IMR-90 (cell line): ENCODE data around the gene TMEM245. TPM values are rescaled to one million over a fixed set of nuclear protein-coding genes. Genes with fewer than 3 reads are reported as not detected.

Source experiments
- ATAC-seq: fragments of 200-7000 bp; cut with Tn5 transposase; 2 replicates; pipeline ENCODE4 v1.9.1; 2020; ENCODE audit warnings: low read depth, mild to moderate bottlenecking, moderate library complexity
- BruUV-seq: library from RNA; stranded (reverse); fragments of 400-500 nt; replicated peaks from 2 replicates; lab custom pipeline; 2021; lab: Mats Ljungman, UMichigan
- CTCF ChIA-PET: fragments of 300-600 bp; formaldehyde crosslinking; extraction: SDS; loops from one replicate; lab custom pipeline; 2021; ENCODE audit warnings: antibody characterized with exemption; lab: Yijun Ruan, JAX
- POLR2A ChIA-PET: fragments of 300-600 bp; sonication (Branson Sonifier 250); formaldehyde crosslinking; loops from one replicate; lab custom pipeline; 2022; ENCODE audit warnings: antibody characterized with exemption; ENCODE audit not compliant: unreplicated experiment; lab: Charles Lee
- DNase-seq: peaks from one replicate; pipeline ENCODE4 v3.0.0; 2013
- H2AFZ ChIP-seq: replicated peaks from 2 replicates; pipeline ENCODE3; 2013; ENCODE audit warnings: low read length, mild to moderate bottlenecking; ENCODE audit not compliant: poor library complexity
- H2AK5ac ChIP-seq: 2 replicates; pipeline ENCODE4 v1.6.1; 2013; ENCODE audit warnings: low read depth, low read length, inconsistent platforms
- H2AK9ac ChIP-seq: replicated peaks from 2 replicates; pipeline ENCODE3; 2013; ENCODE audit warnings: mild to moderate bottlenecking, low read depth, low read length, moderate library complexity; ENCODE audit not compliant: poor library complexity
- H2BK120ac ChIP-seq: 2 replicates; pipeline ENCODE4 v1.6.1; 2013; ENCODE audit warnings: low read depth, low read length, inconsistent platforms
- H2BK15ac ChIP-seq: 3 replicates; pipeline ENCODE4 v1.6.1; 2013; ENCODE audit warnings: low read depth, low read length, inconsistent platforms
- H2BK20ac ChIP-seq: 2 replicates; pipeline ENCODE4 v1.6.1; 2013; ENCODE audit warnings: low read depth, mild to moderate bottlenecking, inconsistent platforms, low read length, moderate library complexity
- H2BK5ac ChIP-seq: 2 replicates; pipeline ENCODE4 v1.6.1; 2013; ENCODE audit warnings: mild to moderate bottlenecking, low read depth, low read length, inconsistent platforms; ENCODE audit not compliant: poor library complexity, severe bottlenecking
- H3K14ac ChIP-seq: replicated peaks from 2 replicates; pipeline ENCODE4 v1.6.1; 2013; ENCODE audit warnings: low read depth, low read length, inconsistent platforms
- H3K18ac ChIP-seq: 2 replicates; pipeline ENCODE4 v1.6.1; 2013; ENCODE audit warnings: low read depth, low read length, control low read depth
- H3K23ac ChIP-seq: 2 replicates; pipeline ENCODE4 v1.6.1; 2013; ENCODE audit warnings: low read depth, low read length, inconsistent platforms
- H3K27ac ChIP-seq: 2 replicates; pipeline ENCODE4 v1.5.1; 2013; ENCODE audit warnings: mild to moderate bottlenecking, control low read depth, low read length; ENCODE audit not compliant: insufficient read depth
- H3K27me3 ChIP-seq: 2 replicates; pipeline ENCODE4 v1.6.1; 2013; ENCODE audit warnings: low read length; ENCODE audit not compliant: control insufficient read depth, insufficient read depth
- H3K36me3 ChIP-seq: 2 replicates; pipeline ENCODE4 v1.6.1; 2013; ENCODE audit warnings: low read length, mixed read lengths; ENCODE audit not compliant: control insufficient read depth, insufficient read depth
- H3K4ac ChIP-seq: 2 replicates; pipeline ENCODE4 v1.6.1; 2013; ENCODE audit warnings: low read depth, low read length, inconsistent platforms
- H3K4me1 ChIP-seq: 2 replicates; pipeline ENCODE4 v1.6.1; 2013; ENCODE audit warnings: low read length, mixed read lengths; ENCODE audit not compliant: control insufficient read depth, insufficient read depth
- H3K4me2 ChIP-seq: 2 replicates; pipeline ENCODE4 v1.6.1; 2013; ENCODE audit warnings: low read depth, mild to moderate bottlenecking, control low read depth, low read length, moderate library complexity
- H3K4me3 ChIP-seq: 2 replicates; pipeline ENCODE4 v1.5.1; 2013; ENCODE audit warnings: low read depth, mild to moderate bottlenecking, control low read depth, low read length, moderate library complexity; ENCODE audit not compliant: insufficient read depth
- H3K56ac ChIP-seq: 2 replicates; pipeline ENCODE4 v1.6.1; 2013; ENCODE audit warnings: low read length, inconsistent platforms; ENCODE audit not compliant: insufficient read depth; ENCODE audit errors: extremely low read depth
- H3K79me1 ChIP-seq, 2 experiments: 2 replicates each; pipeline ENCODE4 v1.6.1; 2013; ENCODE audit warnings: low read length in 2 of 2, inconsistent platforms in 1 of 2, low read depth in 1 of 2
- H3K9ac ChIP-seq: 2 replicates; pipeline ENCODE4 v1.6.1; 2013; ENCODE audit warnings: low read depth, low read length, control low read depth
- H3K9me1 ChIP-seq: 2 replicates; pipeline ENCODE4 v1.6.1; 2013; ENCODE audit warnings: low read length, inconsistent platforms; ENCODE audit not compliant: insufficient read depth
- H3K9me3 ChIP-seq: 2 replicates; pipeline ENCODE4 v1.6.1; 2013; ENCODE audit warnings: low read length; ENCODE audit not compliant: control insufficient read depth, insufficient read depth
- H4K20me1 ChIP-seq: 2 replicates; pipeline ENCODE4 v1.6.1; 2013; ENCODE audit warnings: low read length, inconsistent platforms; ENCODE audit not compliant: insufficient read depth
- H4K5ac ChIP-seq: 2 replicates; pipeline ENCODE4 v1.6.1; 2013; ENCODE audit warnings: mild to moderate bottlenecking, low read depth, low read length, control low read depth
- H4K8ac ChIP-seq, 2 experiments: 2 replicates each; pipeline ENCODE4 v1.6.1; 2013; ENCODE audit warnings: low read depth in 2 of 2, low read length in 2 of 2, control low read depth in 1 of 2, inconsistent platforms in 1 of 2
- H4K91ac ChIP-seq: 2 replicates; pipeline ENCODE4 v1.6.1; 2013; ENCODE audit warnings: low read depth, low read length, inconsistent platforms; ENCODE audit not compliant: insufficient read depth
- CEBPB ChIP-seq: IDR thresholded peaks from 2 replicates; pipeline ENCODE4 v1.6.1; 2012; ENCODE audit warnings: low read depth, low read length, improper control_type of control experiment
- FOS ChIP-seq: fragments of 150-350 bp; IDR thresholded peaks from 2 replicates; pipeline ENCODE4 v1.6.1; 2016; ENCODE audit warnings: low read depth, low read length
- WGBS, 2 experiments: methylation state at CpG; one replicate each; pipeline versions ENCODE4 v1.1.5 to v1.1.7; 2013; ENCODE audit warnings: missing lambda C conversion rate in 2 of 2; ENCODE audit not compliant: insufficient read length in 1 of 2; ENCODE audit errors: extremely low coverage in 2 of 2; 5-methylcytosine and 5-hydroxymethylcytosine counted together
- dilution Hi-C: fragments of 300-500 bp; cut with HindIII; formaldehyde crosslinking; loops from one replicate; pipeline ENCODE4 v1.14.3; 2018; ENCODE audit warnings: low sequenced_read_pairs; ENCODE audit not compliant: unreplicated experiment
- in situ Hi-C: fragments of 300-500 bp; cut with MboI; formaldehyde crosslinking; loops from 3 replicates; pipeline ENCODE4 v1.14.3; 2019; ENCODE audit warnings: low sequenced_read_pairs, inconsistent platforms, mixed read lengths
- intact Hi-C: fragments of 100-400 bp; cut with micrococcal nuclease; formaldehyde crosslinking; loops from 2 replicates; pipeline ENCODE4 v1.10.0; 2022
- polyA plus RNA-seq, 3 experiments: library from polyadenylated mRNA; depleted of rRNA; stranded (reverse); fragments of >200 nt; gene quantifications; 2 replicates each; pipeline ENCODE4 v1.2.3, GENCODE V29; 2012; ENCODE audit warnings: low replicate concordance in 1 of 3
- total RNA-seq: library from RNA; depleted of rRNA; stranded (reverse); fragments of >200 nt; gene quantifications from 2 replicates; pipeline ENCODE4 v1.2.3, GENCODE V29; 2012

TMEM245 gene
- total and polyA plus RNA-seq, 2 of the 4 experiments (the other 2 are of a cell fraction), result 24.8 to 57.9 TPM

GRCh38 chr9:109031241-109031640 is 88.5 kb downstream of the TMEM245 start:
- no peak overlapping the region for H4K5ac ChIP-seq
- no peak overlapping the region for H3K4ac ChIP-seq
- H3K79me1 ChIP-seq, result peaks cover 28 to 49% of the 10 kb centered on the region in 2 experiments
- H3K56ac ChIP-seq, result no peak overlapping the region
- no peak overlapping the region for H4K8ac ChIP-seq
- dilution Hi-C loops (no loop called here), intact Hi-C loops (no loop called here), in situ Hi-C loops (no loop called here)
- no peak overlapping the region for H3K23ac ChIP-seq
- H2BK15ac ChIP-seq, result no peak overlapping the region
- no peaks in the 10 kb centered on the region for H3K27me3 ChIP-seq
- peak; percentile 55 for DNase-seq
- no peak overlapping the region for H3K14ac ChIP-seq
- H4K20me1 ChIP-seq, result peaks cover 2% of the 10 kb centered on the region; the same call in 1 of the 2 replicates
- no peak overlapping the region for H3K4me3 ChIP-seq
- no peak overlapping the region for H3K27ac ChIP-seq
- ChIA-PET POLR2A (no interaction called here), CTCF (no interaction called here)
- TF ChIP-seq CEBPB (peak; percentile 90), FOS (no peak)
- H2BK120ac ChIP-seq, result no peak overlapping the region
- H3K18ac ChIP-seq, result no peak overlapping the region
- H3K4me2 ChIP-seq, result no peak overlapping the region
- peaks cover 7% of the 10 kb centered on the region for H3K36me3 ChIP-seq
- BruUV-seq, result no TSS peak
- no peak overlapping the region for H2BK5ac ChIP-seq
- no peak overlapping the region for H2BK20ac ChIP-seq
- H3K4me1 ChIP-seq, result peaks cover 8% of the 10 kb centered on the region
- WGBS, 2 experiments, result no CpG with 5 or more reads among the region's 3 CpGs
- H3K9ac ChIP-seq, result no peak overlapping the region
- H2AFZ ChIP-seq, result no peak overlapping the region
- no peak overlapping the region for H2AK9ac ChIP-seq
- H3K9me3 ChIP-seq, result no peaks in the 10 kb centered on the region
- H2AK5ac ChIP-seq, result no peak overlapping the region
- ATAC-seq, result no peak
- peaks cover 10% of the 10 kb centered on the region; the same call in 1 of the 2 replicates for H3K9me1 ChIP-seq
- H4K91ac ChIP-seq, result no peak overlapping the region
